B cell (primary cell): ENCODE results near the gene DYNLT4. TPM values are rescaled to one million over a fixed set of nuclear protein-coding genes. Genes with fewer than 3 reads are reported as not detected.
"Not testable (repeated sequence)": the region's sequence is repeated elsewhere in the genome, so short reads cannot be mapped to it uniquely, and the experiment has no call there.

ENCODE experiments used
- ATAC-seq: fragments of 200-7000 bp; cut with Tn5 transposase; one replicate; pipeline ENCODE4 v1.10.0; 2021; ENCODE audit warnings: low read depth, mild to moderate bottlenecking, moderate number of reproducible peaks, moderate library complexity
- CTCF ChIA-PET: fragments of 350-600 bp; sonication (Branson Sonifier 250); formaldehyde crosslinking; loops from one replicate; lab custom pipeline; 2021; ENCODE audit warnings: antibody characterized with exemption, inconsistent platforms; lab: Charles Lee
- POLR2A ChIA-PET: fragments of 350-600 bp; sonication (Branson Sonifier 250); formaldehyde crosslinking; loops from one replicate; lab custom pipeline; 2021; ENCODE audit warnings: antibody characterized with exemption; lab: Charles Lee
- DNase-seq: peaks from one replicate; pipeline ENCODE4 v3.0.0; 2013
- H2AFZ ChIP-seq: 2 replicates; pipeline ENCODE4 v1.6.1; 2012; ENCODE audit warnings: mild to moderate bottlenecking, low read depth, low read length; ENCODE audit not compliant: insufficient read depth, poor library complexity, severe bottlenecking
- H3K27ac ChIP-seq, 2 donors: 1 replicate in 1 of 2; 2 replicates in 1 of 2; pipeline ENCODE4 v1.5.1; 2012 to 2013; ENCODE audit warnings: low read length in 2 of 2, mild to moderate bottlenecking in 2 of 2, moderate library complexity in 1 of 2
- H3K27me3 ChIP-seq, 4 experiments: fragments of 200-600 bp in 1 of 4; sonication (generic) in 1 of 4; replicated peaks in 1 of 4; 1 replicate in 2 of 4; 2 replicates in 2 of 4; pipeline versions ENCODE4 v1.6.1 to v1.7.0; 2013 to 2016; ENCODE audit warnings: low read length in 3 of 4, mild to moderate bottlenecking in 2 of 4, mixed read lengths in 1 of 4, moderate library complexity in 1 of 4; ENCODE audit not compliant: insufficient read depth in 4 of 4, control insufficient read depth in 3 of 4; ENCODE audit errors: control extremely low read depth in 1 of 4
- H3K36me3 ChIP-seq, 2 experiments: replicated peaks in 1 of 2; 1 replicate in 1 of 2; 2 replicates in 1 of 2; pipeline versions ENCODE4 v1.6.1 to v1.7.1; 2013; ENCODE audit warnings: low read length in 1 of 2; ENCODE audit not compliant: insufficient read depth in 2 of 2, control insufficient read depth in 1 of 2; ENCODE audit errors: control extremely low read depth in 1 of 2, extremely low read depth in 1 of 2
- H3K4me1 ChIP-seq, 2 donors: fragments of 200-600 bp in 1 of 2; sonication (generic) in 1 of 2; 1 replicate in 1 of 2; 2 replicates in 1 of 2; pipeline versions ENCODE4 v1.5.1 to v1.6.1; 2013 to 2017; ENCODE audit warnings: low read length in 2 of 2; ENCODE audit not compliant: control insufficient read depth in 2 of 2, insufficient read depth in 2 of 2
- H3K4me2 ChIP-seq: replicated peaks from 2 replicates; pipeline ENCODE3; 2012; ENCODE audit warnings: mild to moderate bottlenecking, low read depth, low read length; ENCODE audit not compliant: poor library complexity, severe bottlenecking
- H3K4me3 ChIP-seq, 5 experiments: fragments of 200-600 bp in 1 of 5; sonication (generic) in 1 of 5; 1 replicate in 3 of 5; 2 replicates in 2 of 5; pipeline versions ENCODE4 v1.5.1 to v1.7.0; 2011 to 2016; ENCODE audit warnings: low read length in 4 of 5, mild to moderate bottlenecking in 4 of 5, low read depth in 2 of 5, control low read depth in 1 of 5, moderate library complexity in 1 of 5; ENCODE audit not compliant: insufficient read depth in 1 of 5; ENCODE audit errors: control extremely low read depth in 1 of 5, extremely low read depth in 1 of 5
- H3K79me2 ChIP-seq: fragments of 200-600 bp; sonication (generic); one replicate; pipeline ENCODE4 v1.6.0; 2016; ENCODE audit warnings: low read length; ENCODE audit not compliant: control insufficient read depth, insufficient read depth
- H3K9ac ChIP-seq: fragments of 200-600 bp; sonication (generic); 2 replicates; pipeline ENCODE4 v1.6.1; 2017; ENCODE audit warnings: mild to moderate bottlenecking, low read length, moderate library complexity
- H3K9me3 ChIP-seq, 3 donors: one replicate each; pipeline versions ENCODE4 v1.6.1 to v1.7.1; 2013; ENCODE audit warnings: low read length in 2 of 3; ENCODE audit not compliant: control insufficient read depth in 2 of 3, insufficient read depth in 1 of 3; ENCODE audit errors: control extremely low read depth in 1 of 3
- H4K20me1 ChIP-seq: 2 replicates; pipeline ENCODE4 v1.6.0; 2012; ENCODE audit warnings: mild to moderate bottlenecking, low read length; ENCODE audit not compliant: insufficient read depth, control insufficient read depth, poor library complexity, severe bottlenecking
- H3K27ac Mint-ChIP-seq: one replicate; pipeline ENCODE4 v1.8.0; 2021; ENCODE audit warnings: mixed read lengths
- H3K27me3 Mint-ChIP-seq: one replicate; pipeline ENCODE4 v1.8.0; 2021; ENCODE audit warnings: mixed read lengths
- H3K4me1 Mint-ChIP-seq: one replicate; pipeline ENCODE4 v1.8.0; 2021; ENCODE audit warnings: mixed read lengths
- H3K4me3 Mint-ChIP-seq: one replicate; pipeline ENCODE4 v1.8.0; 2021; ENCODE audit warnings: mixed read lengths
- H3K9me3 Mint-ChIP-seq: one replicate; pipeline ENCODE4 v1.8.0; 2022; ENCODE audit warnings: mixed read lengths; ENCODE audit not compliant: insufficient read depth
- EZH2 ChIP-seq: IDR thresholded peaks from 2 replicates; pipeline ENCODE4 v1.6.1; 2012; ENCODE audit warnings: borderline replicate concordance, low read depth, mild to moderate bottlenecking, moderate library complexity, low read length; ENCODE audit not compliant: insufficient read depth, poor library complexity, severe bottlenecking
- WGBS: methylation state at CpG from one replicate; pipeline ENCODE4 v1.1.5; 2013; ENCODE audit warnings: missing lambda C conversion rate; ENCODE audit not compliant: insufficient coverage; 5-methylcytosine and 5-hydroxymethylcytosine counted together
- intact Hi-C: fragments of 100-400 bp; cut with micrococcal nuclease; formaldehyde crosslinking; loops from one replicate; pipeline ENCODE4 v1.10.0; 2022
- polyA plus RNA-seq: library from polyadenylated mRNA; depleted of rRNA; stranded (reverse); fragments of >200 nt; gene quantifications from 2 replicates; pipeline ENCODE4 v1.2.3, GENCODE V29; 2012
- total RNA-seq, 2 donors: library from RNA; stranded (reverse); fragments of 120-200 nt in 1 of 2; gene quantifications; 1 replicate in 1 of 2; 2 replicates in 1 of 2; pipeline versions ENCODE4 v1.2.3 to v1.2.4, GENCODE V29; 2013 to 2022
- TF ChIP-seq, protein P1 (sequence below): fragments of 200-600 bp; IDR thresholded peaks from one replicate; pipeline ENCODE4 v1.8.0; 2022; ENCODE audit warnings: antibody characterized with exemption, mild to moderate bottlenecking

DYNLT4 gene
- total and polyA plus RNA-seq, 2 donors (not counting 1 experiment from before 2014, with no cell fraction given) = 0.19 to 0.39 TPM

DNA sequence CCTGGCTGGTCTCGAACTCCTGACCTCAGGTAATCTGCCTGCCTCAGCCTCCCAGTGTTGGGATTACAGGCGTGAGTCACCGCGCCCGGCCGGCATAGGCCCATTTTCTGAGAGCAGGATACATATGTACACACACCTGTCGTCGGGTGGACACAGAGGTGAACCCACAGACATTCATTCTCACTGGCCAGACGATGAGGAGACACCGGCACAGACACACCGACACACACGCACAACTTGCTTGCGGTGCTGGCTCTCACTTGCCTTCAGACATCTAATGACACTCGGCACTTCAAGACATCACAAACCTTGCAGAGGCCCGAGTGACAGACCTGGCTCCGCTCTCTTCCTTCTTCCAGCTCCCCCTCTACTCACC lies 35.3 kb upstream of the DYNLT4 start:
- ChIA-PET CTCF (interaction anchor here (0.9 to 1.2 kb wide), 3 partner anchors 20 to 82 kb away, joined by 3 read pairs; partner anchors contain the start of gene RPS8), POLR2A (interaction anchor here (1.4 kb wide), 1 partner anchor 23 kb away, joined by 3 read pairs; no protein-coding TSS in a partner anchor)
- peaks cover 5 to 11% of the 10 kb centered on the region in 2 donors for H3K4me1 ChIP-seq
- Mint-ChIP-seq H3K4me1 (peaks cover 8% of the 10 kb centered on the region), H3K27ac (no peak overlapping the region), H3K27me3 (peaks cover 17% of the 10 kb centered on the region), H3K4me3 (peak overlapping the region; percentile 77), H3K9me3 (no peaks in the 10 kb centered on the region)
- intact Hi-C loops = no loop called here
- ATAC-seq = no peak
- no peak overlapping the region for H3K27ac ChIP-seq
- WGBS = 81% methylated on average over 15 of the region's 16 CpGs
- H3K79me2 ChIP-seq = no peaks in the 10 kb centered on the region
- H3K9me3 ChIP-seq = no peaks in the 10 kb centered on the region
- H2AFZ ChIP-seq = peak overlapping the region; percentile 73
- no peaks in the 10 kb centered on the region for H3K36me3 ChIP-seq
- no peak for TF ChIP-seq EZH2
- TF ChIP-seq, protein P1, sequence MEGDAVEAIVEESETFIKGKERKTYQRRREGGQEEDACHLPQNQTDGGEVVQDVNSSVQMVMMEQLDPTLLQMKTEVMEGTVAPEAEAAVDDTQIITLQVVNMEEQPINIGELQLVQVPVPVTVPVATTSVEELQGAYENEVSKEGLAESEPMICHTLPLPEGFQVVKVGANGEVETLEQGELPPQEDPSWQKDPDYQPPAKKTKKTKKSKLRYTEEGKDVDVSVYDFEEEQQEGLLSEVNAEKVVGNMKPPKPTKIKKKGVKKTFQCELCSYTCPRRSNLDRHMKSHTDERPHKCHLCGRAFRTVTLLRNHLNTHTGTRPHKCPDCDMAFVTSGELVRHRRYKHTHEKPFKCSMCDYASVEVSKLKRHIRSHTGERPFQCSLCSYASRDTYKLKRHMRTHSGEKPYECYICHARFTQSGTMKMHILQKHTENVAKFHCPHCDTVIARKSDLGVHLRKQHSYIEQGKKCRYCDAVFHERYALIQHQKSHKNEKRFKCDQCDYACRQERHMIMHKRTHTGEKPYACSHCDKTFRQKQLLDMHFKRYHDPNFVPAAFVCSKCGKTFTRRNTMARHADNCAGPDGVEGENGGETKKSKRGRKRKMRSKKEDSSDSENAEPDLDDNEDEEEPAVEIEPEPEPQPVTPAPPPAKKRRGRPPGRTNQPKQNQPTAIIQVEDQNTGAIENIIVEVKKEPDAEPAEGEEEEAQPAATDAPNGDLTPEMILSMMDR = no peak
- H3K9ac ChIP-seq = peak overlapping the region; percentile 55
- H3K27me3 ChIP-seq = peaks cover 0 to 11% (median 2%) of the 10 kb centered on the region in 4 experiments
- H4K20me1 ChIP-seq = no peaks in the 10 kb centered on the region
- H3K4me2 ChIP-seq = peak overlapping the region; percentile 93
- peak overlapping the region in 4 of 5 experiments; percentile 37 to 58 (median 46) for H3K4me3 ChIP-seq
- peak; percentile 28 for DNase-seq

DNA sequence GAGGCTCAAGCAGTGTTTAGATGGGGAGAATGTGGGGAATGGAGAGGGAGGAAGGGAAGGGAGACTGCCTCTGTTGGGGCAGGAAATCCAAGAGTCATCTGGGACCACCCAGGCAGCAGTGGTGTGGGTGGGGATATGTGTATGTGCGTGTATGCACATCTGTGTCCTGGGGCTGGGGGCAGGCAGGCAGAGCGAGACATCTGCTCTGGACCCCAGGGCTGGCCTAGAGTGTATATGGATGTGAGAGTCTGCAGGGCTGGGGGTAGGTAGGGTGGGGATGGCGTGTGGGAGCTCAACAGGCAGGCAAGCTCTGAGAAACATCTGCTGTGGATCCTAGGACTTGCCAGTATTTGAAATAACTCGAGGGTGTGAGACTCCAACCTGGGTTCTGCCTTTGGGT lies 32.4 kb upstream of the DYNLT4 start:
- no peaks in the 10 kb centered on the region for H3K9me3 ChIP-seq
- TF ChIP-seq, protein P1 = no peak
- TF ChIP-seq EZH2 = no peak
- Mint-ChIP-seq H3K27me3 (peaks cover 17% of the 10 kb centered on the region), H3K27ac (no peak overlapping the region), H3K4me1 (peaks cover 18% of the 10 kb centered on the region), H3K4me3 (no peak overlapping the region), H3K9me3 (no peaks in the 10 kb centered on the region)
- ATAC-seq = no peak
- H3K9ac ChIP-seq = no peak overlapping the region
- H3K27ac ChIP-seq = no peak overlapping the region
- no peaks in the 10 kb centered on the region for H3K36me3 ChIP-seq
- H4K20me1 ChIP-seq = no peaks in the 10 kb centered on the region
- ChIA-PET CTCF (interaction anchor here (1.8 to 2.3 kb wide), 2 partner anchors 19 to 40 kb away, joined by 4 to 7 read pairs; partner anchors contain the start of gene PLK3), POLR2A (interaction anchor here (0.8 kb wide), 1 partner anchor 48 kb away, joined by 3 read pairs; no protein-coding TSS in a partner anchor)
- H3K79me2 ChIP-seq = no peaks in the 10 kb centered on the region
- WGBS = 76% methylated on average over 4 of the region's 4 CpGs
- no peak for DNase-seq
- H3K4me1 ChIP-seq = peaks cover 5 to 18% of the 10 kb centered on the region in 2 donors
- H3K4me2 ChIP-seq = no peak overlapping the region
- intact Hi-C loops = loop anchor here (5.0 kb wide), 1 partner anchor 173 kb away; the partner anchor contains the start of genes HECTD3 and UROD
- no peak overlapping the region for H2AFZ ChIP-seq
- H3K4me3 ChIP-seq = no peak overlapping the region
- peaks cover 0 to 11% (median 2%) of the 10 kb centered on the region in 4 experiments for H3K27me3 ChIP-seq

DNA sequence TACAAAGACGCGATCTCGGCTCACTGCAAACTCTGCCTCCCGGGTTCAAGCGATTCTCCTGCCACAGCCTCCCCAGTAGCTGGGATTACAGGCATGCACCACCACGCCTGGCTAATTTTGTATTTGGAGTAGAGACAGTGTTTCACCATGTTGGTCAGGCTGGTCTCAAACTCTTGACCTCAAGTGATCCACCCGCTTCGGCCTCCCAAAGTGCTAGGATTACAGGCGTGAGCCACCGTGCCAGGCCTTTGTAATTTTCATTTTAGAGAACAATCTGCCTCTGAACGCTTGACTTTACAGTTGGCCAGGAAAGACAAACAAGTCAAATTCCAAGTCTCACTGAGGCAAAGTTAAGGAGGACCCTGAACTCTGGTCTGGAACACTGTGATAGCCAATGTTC lies 31.1 kb upstream of the DYNLT4 start:
- H3K27ac ChIP-seq, H3K36me3 ChIP-seq, H2AFZ ChIP-seq, H3K79me2 ChIP-seq, H4K20me1 ChIP-seq, H3K4me2 ChIP-seq, H3K4me3 ChIP-seq, H3K9me3 Mint-ChIP-seq, ATAC-seq, H3K4me3 Mint-ChIP-seq, H3K9ac ChIP-seq, H3K27ac Mint-ChIP-seq, DNase-seq, H3K9me3 ChIP-seq: not testable (repeated sequence)
- peaks cover 19% of the 10 kb centered on the region for H3K4me1 Mint-ChIP-seq
- peaks cover 17% of the 10 kb centered on the region for H3K27me3 Mint-ChIP-seq
- 98% methylated on average over 10 of the region's 11 CpGs for WGBS
- intact Hi-C loops = loop anchor here (5.0 kb wide), 1 partner anchor 174 kb away; the partner anchor contains the start of genes HECTD3 and UROD
- H3K27me3 ChIP-seq = peaks cover 0 to 11% (median 2%) of the 10 kb centered on the region in 4 experiments
- ChIA-PET CTCF (interaction anchor here (2.3 kb wide), 1 partner anchor 38 kb away, joined by 7 read pairs; the partner anchor contains the start of gene PLK3), POLR2A (interaction anchor here (0.7 kb wide), 1 partner anchor 462 kb away, joined by 3 read pairs; no protein-coding TSS in a partner anchor)
- peaks cover 5 to 16% of the 10 kb centered on the region in 2 donors for H3K4me1 ChIP-seq
